HG02588 (cell line): ENCODE data around the gene TBC1D10B.

ENCODE experiments used
- ATAC-seq: cut with Tn5 transposase; IDR thresholded peaks from one replicate; pipeline ENCODE4 v1.9.1; 2021; ENCODE audit warnings: mild to moderate bottlenecking, moderate library complexity; ENCODE audit not compliant: unreplicated experiment

TBC1D10B gene

GRCh38 chr16:30375864-30376263 is 5.6 kb upstream of the TBC1D10B start:
- ATAC-seq, result no peak

DNA sequence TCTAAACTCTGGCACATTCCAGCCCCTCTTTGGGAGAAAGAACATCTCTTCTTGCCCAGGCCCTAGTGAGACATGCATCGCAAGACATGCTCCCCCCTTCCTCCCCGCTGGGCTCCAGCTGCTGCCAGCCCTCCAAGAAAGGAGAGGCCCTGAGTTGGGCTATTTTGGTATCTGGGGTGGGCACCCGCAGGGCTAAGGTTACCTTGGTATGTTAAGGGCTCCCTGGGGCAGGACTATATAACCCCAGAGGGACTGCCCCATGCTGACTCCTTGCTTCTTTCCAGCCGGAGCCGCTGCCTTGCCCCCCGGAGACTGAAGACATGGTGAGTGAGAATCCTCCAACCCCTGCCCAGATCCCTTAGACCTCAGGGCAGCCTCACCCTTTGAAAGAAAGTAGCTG is 4.2 kb upstream of the TBC1D10B start, which contains the start of gene MYL11:
TSS of gene MYL11 (plus strand) at position 265 of the 400 bp plus-strand sequence. CDS start at position 321, 56 bp downstream.
- ATAC-seq, result no peak

DNA sequence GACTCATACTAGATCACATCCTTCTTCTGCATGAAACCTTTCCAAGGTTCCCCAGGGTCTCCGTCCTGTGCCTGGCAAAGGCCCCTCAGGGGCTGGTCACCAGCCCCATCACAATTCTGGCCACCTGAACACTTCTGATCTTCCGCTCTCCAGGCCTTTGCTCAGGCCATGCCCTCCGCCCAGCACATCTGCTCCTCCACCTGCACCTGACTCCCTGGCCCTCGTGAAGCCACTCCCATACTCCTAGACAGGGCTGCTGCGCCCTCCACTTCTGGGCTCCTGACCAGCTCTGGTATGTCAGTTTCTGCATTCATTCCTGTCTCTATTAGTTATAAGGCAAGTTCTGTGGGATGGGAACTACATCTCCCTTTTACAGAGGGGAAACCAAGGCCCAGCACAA is 2.4 kb upstream of the TBC1D10B start:
- no peak for ATAC-seq

DNA sequence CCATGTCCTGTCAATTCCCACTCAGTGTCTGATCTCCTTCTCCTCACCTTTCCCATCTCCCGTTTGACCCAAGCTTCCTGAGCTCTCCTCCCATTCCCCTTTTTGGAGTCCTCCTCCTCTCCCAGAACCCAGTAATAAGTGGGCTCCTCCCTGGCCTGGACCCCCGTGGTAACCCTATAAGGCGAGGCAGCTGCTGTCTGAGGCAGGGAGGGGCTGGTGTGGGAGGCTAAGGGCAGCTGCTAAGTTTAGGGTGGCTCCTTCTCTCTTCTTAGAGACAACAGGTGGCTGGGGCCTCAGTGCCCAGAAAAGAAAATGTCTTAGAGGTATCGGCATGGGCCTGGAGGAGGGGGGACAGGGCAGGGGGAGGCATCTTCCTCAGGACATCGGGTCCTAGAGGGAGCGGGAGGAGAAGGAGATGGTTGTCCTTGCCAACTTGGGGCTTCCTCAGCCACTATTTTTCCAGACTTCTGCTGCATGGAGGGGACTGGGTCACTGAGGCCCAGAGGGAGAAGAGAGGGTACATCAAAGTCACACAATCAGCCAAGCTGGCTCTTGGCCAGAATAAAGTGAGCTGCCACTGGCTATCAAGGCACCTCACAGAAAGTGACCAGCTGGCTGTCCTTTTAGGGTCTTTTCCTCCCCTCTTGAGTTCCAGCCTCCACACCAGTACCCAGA is 1.9 kb upstream of the TBC1D10B start:
- no peak for ATAC-seq

DNA sequence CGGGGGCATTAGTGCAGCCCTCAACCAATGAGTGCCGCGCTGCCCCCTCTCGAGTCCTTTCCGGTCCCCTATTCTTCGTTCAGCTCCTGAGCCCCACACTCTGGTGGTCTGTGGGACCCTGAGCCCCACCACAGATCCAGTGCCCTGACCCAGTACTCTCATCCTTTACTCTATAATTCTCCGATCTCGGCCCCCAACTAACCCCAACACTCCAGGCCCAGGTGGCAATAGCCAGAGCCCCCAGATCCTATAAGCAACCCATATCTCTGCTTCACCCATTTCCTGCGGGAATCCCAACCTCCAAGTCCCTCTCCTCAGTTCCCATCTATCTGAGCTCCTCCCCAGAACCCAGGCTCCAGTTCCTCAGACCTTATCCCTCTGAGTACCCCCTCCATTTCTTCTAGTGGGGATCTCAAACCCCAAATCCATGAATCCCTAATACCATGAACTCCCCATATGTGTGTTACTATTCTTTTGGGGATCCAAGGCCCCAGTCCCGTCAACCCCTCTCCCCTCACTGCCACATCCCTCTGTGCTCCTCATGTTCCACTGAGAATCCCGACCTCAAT is 1.0 kb upstream of the TBC1D10B start:
- ATAC-seq, result no peak

DNA sequence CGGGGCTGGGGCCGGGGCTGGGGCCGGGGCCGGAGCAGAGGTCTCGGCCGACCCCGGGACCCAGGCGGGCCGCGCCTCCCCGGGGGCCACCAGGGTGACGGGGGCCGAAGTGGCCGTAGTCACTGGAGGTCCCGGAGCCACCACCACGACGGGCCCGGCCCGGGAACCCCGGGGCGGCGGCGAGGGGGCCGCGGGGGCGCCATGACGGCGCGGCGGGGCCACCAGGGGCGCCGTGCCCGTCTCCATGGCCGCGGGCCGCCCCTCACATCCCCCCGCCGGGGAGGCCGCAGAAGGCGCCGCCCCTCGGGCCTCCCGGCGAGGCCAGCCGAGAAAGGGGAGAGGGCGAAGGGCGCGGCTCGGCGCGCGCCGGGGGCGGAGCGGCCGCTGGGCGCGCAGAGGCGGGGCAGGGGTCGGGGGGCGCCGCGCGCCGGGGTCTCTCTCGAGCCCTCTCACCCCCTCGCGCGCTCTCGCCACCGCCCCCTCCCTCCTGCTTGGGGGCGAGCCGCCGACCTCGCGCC is 297 bp downstream of the TBC1D10B start:
- ATAC-seq, result peak; percentile 8

- no peak for ATAC-seq
Observed at GRCh38 chr16:30369091-30369937, 980 bp downstream of the TBC1D10B start.

GRCh38 chr16:30368792-30369090 is 1.6 kb downstream of the TBC1D10B start:
- ATAC-seq, result no peak

DNA sequence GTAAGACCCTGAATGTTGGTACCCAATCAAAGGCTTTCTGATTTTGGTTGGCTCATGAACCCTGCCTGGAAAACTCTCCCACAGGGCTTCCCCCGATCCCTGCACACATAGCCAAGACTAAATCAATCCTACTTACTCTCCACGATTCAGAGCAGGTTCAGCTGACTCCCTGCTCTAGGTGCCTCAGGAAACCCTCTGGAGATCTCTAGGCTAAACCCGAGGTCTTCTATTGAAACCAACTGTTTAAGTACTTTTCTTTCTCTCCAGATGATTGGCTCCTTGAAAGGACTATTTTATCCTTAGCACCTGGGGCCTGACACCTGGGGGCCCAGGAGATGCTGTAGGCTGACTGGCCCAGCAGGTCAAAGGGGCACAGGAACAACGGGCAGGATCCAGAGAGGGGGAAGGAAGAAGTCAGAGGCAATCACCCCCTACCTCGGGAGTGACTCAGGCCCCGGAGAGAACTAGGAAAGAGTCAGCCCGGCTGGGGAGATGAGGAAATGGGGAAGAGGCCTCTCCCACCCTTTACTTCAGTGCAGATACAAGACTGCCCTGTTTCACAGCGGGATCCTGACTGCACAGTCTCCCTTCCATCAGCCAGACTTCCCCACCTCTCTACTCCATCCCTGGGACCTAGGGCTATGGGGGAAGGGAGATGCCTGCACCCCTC is 2.0 kb downstream of the TBC1D10B start:
- ATAC-seq, result no peak

GRCh38 chr16:30367349-30368009 is 2.8 kb downstream of the TBC1D10B start:
- ATAC-seq, result no peak

DNA sequence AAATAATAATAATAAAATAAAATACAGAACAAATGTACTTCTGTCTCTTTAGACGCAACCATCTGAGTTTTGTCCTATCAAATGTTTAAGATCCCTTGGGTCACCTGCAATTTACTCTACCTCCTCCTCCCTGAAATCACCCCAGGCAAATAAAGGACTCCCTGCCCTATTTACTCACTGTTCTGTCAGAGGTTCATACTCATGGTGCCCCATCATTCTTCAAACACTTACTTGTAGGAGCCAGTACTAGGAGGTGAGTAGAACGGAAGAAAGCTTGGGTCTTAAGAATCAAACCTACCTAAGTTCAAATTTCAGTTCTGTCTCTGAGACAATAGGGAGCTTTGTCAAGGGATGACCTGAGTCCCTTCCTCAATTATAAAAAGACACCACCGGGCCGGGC is 3.8 kb downstream of the TBC1D10B start:
- no peak for ATAC-seq

GRCh38 chr16:30365200-30365599 is 5.1 kb downstream of the TBC1D10B start:
- ATAC-seq, result no peak

GRCh38 chr16:30361180-30361579 is 9.1 kb downstream of the TBC1D10B start:
- ATAC-seq, result no peak

GRCh38 chr16:30359871-30360170 is 10.5 kb downstream of the TBC1D10B start:
- ATAC-seq, result no peak

DNA sequence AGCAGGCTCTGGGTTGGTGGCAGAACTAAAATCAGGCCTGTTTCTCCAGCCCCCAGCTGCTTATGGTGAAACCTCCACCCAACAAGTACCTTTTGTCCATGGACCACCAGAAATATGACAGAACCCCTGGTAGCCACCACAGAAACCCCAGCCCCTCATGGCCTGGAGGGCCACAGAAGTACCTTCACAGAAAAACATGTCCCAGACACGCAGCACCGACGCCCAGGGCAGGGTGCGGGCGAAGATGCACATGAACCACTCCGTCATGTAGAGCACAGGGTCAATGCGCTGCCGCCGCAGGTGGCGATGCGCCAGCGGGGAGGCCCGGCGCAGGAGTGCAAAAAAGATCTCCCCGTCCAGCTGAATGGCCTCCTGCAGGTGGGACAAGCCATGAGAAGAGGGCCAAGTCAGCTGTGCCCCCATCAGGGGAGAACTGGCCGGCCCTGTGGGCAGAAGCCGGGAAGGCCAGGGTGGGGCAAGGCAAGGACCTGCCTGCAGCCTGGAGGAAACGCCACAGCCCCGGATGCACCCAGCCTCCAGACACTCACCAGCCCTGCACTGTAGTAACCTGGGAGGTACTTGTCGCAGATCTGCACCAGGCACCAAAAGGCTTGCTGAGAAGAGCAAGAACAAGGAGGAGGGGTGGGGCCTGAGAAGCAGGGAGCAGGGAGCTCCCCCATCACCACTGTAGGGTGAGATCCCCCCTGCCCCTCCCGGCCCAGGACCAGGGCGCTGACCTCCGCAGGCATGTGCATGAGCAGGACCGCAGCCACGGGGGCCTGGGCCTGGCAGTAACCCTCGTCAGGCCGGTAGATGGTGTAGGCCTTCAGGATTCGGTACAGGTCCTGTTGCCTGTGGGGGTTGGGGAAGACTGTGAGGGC is 11.1 kb downstream of the TBC1D10B start:
- no peak for ATAC-seq

- no peak for ATAC-seq
Observed at GRCh38 chr16:30358577-30358936, 11.7 kb downstream of the TBC1D10B start.

DNA sequence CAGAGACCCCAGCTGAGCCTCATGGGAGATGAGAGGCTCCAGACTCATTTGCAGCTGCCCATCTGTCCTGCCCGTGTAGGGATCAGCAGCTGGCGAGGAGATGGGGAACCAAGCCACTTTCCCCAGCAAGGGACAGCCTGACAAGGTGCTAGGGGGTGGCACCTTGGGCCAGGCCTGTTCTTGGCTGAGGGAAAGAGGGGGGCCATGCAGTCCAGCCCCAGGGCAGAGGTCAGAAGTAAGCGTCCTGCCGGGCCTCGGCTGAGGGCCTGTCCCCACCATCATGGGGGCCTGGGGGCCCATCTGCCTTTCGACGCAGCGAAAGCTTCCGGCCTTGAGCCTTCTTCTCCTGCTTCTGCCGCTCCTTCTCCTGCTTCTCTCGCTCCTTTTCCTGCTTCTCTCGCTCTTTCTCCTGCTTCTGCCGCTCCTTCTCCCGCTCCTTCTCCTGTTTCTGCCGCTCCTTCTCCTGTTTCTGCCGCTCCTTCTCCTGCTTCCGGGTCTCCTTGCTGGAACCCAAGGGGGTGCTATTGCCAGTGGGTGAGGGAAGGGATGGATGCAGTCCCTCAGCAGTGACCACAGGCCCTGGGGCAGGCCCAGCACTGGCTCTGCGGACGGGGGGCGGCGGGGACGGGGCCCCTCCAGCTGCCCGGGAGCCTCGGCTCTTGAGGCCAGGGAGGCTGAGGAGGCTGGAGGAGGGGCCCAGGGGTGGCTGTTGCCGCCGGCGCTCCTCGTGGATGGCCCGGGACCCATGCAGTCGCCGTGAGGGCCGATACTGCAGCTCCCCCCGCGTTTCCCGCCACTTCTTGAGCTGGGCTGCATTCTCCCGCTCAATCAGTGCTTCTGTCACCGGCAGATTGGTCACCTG is 12.3 kb downstream of the TBC1D10B start:
- ATAC-seq, result no peak

GRCh38 chr16:30357085-30357714 is 13.1 kb downstream of the TBC1D10B start:
- no peak for ATAC-seq
